Calu3 (cell line): ENCODE results near the gene KCNG2. TPM values are rescaled to one million over a fixed set of nuclear protein-coding genes. Genes with fewer than 3 reads are reported as not detected.

ENCODE experiments used
- BruUV-seq: library from RNA; stranded (reverse); fragments of 400-500 nt; replicated peaks from 2 replicates; lab custom pipeline; 2021; lab: Mats Ljungman, UMichigan
- CTCF ChIA-PET: fragments of 300-600 bp; sonication (Branson Sonifier 250); formaldehyde crosslinking; loops from one replicate; lab custom pipeline; 2022; ENCODE audit warnings: antibody characterized with exemption; lab: Charles Lee
- DNase-seq: peaks from one replicate; pipeline ENCODE4 v3.0.0; 2022
- H3K27ac Mint-ChIP-seq: one replicate; pipeline ENCODE4 v1.8.0; 2022; ENCODE audit warnings: mixed read lengths; ENCODE audit not compliant: unreplicated experiment
- H3K27me3 Mint-ChIP-seq: one replicate; pipeline ENCODE4 v1.8.0; 2022; ENCODE audit warnings: mixed read lengths; ENCODE audit not compliant: unreplicated experiment
- H3K36me3 Mint-ChIP-seq: one replicate; pipeline ENCODE4 v1.8.0; 2022; ENCODE audit warnings: mild to moderate bottlenecking, moderate library complexity, mixed read lengths; ENCODE audit not compliant: insufficient read depth, unreplicated experiment
- H3K4me1 Mint-ChIP-seq: one replicate; pipeline ENCODE4 v1.8.0; 2022; ENCODE audit warnings: mild to moderate bottlenecking, low read depth, mixed read lengths; ENCODE audit not compliant: unreplicated experiment
- H3K4me3 Mint-ChIP-seq: one replicate; pipeline ENCODE4 v1.8.0; 2022; ENCODE audit warnings: mild to moderate bottlenecking, low read depth, moderate library complexity, mixed read lengths; ENCODE audit not compliant: unreplicated experiment
- H3K9me3 Mint-ChIP-seq: one replicate; pipeline ENCODE4 v1.8.0; 2022; ENCODE audit warnings: low read depth, mixed read lengths; ENCODE audit not compliant: unreplicated experiment
- intact Hi-C: fragments of 100-400 bp; cut with micrococcal nuclease; formaldehyde crosslinking; loops from one replicate; pipeline ENCODE4 v1.10.0; 2022; ENCODE audit not compliant: unreplicated experiment
- total RNA-seq: library from RNA; stranded (reverse); gene quantifications from 2 replicates; pipeline ENCODE4 v1.2.3, GENCODE V29; 2022
- TF ChIP-seq, protein P1 (sequence below): fragments of 200-600 bp; IDR thresholded peaks from one replicate; pipeline ENCODE4 v1.8.0; 2022; ENCODE audit warnings: antibody characterized with exemption; ENCODE audit not compliant: unreplicated experiment

The KCNG2 gene
- total RNA-seq, 1 experiment from 2014 or later = not detected

DNA sequence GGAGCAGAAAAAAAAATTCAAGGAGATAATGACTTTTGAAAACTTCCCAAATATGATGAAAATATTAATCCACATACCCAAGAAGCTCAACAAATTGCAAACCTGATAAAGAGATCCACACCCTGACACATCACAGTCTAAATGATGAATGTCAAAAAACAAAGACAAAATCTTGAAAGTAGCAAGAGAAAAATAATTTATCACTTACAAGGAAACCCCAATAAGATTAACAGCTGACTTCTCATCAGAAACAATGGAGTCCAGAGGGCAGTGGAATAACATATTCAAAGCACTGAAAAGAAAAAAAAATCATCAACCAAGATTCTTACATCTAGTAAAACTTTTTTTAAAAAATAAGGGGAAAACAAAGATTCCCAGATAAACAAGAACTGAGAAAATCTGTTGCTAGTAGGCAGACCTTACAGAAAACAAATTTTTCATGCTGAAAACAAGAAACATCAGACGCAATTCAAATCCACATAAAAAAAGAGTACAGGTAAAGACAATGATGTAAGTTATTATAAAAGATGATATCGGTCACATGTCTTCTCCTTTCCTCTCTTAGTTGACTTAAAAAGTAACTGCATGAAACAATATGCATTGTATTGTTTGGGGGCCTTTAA, 132.4 kb downstream of the KCNG2 start:
- intact Hi-C loops = no loop called here
- no peaks in the 10 kb centered on the region for H3K27me3 Mint-ChIP-seq
- CTCF ChIA-PET = no interaction called here
- H3K36me3 Mint-ChIP-seq = peaks cover 9% of the 10 kb centered on the region
- H3K9me3 Mint-ChIP-seq = peaks cover 21% of the 10 kb centered on the region
- TF ChIP-seq, protein P1, sequence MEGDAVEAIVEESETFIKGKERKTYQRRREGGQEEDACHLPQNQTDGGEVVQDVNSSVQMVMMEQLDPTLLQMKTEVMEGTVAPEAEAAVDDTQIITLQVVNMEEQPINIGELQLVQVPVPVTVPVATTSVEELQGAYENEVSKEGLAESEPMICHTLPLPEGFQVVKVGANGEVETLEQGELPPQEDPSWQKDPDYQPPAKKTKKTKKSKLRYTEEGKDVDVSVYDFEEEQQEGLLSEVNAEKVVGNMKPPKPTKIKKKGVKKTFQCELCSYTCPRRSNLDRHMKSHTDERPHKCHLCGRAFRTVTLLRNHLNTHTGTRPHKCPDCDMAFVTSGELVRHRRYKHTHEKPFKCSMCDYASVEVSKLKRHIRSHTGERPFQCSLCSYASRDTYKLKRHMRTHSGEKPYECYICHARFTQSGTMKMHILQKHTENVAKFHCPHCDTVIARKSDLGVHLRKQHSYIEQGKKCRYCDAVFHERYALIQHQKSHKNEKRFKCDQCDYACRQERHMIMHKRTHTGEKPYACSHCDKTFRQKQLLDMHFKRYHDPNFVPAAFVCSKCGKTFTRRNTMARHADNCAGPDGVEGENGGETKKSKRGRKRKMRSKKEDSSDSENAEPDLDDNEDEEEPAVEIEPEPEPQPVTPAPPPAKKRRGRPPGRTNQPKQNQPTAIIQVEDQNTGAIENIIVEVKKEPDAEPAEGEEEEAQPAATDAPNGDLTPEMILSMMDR = no peak
- no peak overlapping the region for H3K4me3 Mint-ChIP-seq
- H3K27ac Mint-ChIP-seq = no peak overlapping the region
- no peaks in the 10 kb centered on the region for H3K4me1 Mint-ChIP-seq
- BruUV-seq = no TSS peak
- no peak for DNase-seq

- Mint-ChIP-seq H3K4me3 (no peak overlapping the region), H3K36me3 (peaks cover 9% of the 10 kb centered on the region), H3K27ac (no peak overlapping the region), H3K27me3 (no peaks in the 10 kb centered on the region), H3K9me3 (peaks cover 21% of the 10 kb centered on the region), H3K4me1 (no peaks in the 10 kb centered on the region)
- intact Hi-C loops = no loop called here
- BruUV-seq = no TSS peak
- CTCF ChIA-PET = no interaction called here
- TF ChIP-seq, protein P1 = no peak
- DNase-seq = no peak
These were observed 133.7 kb downstream of the KCNG2 start for GRCh38 chr18:79931475-79931874.

GRCh38 chr18:79932907-79933306, 135.2 kb downstream of the KCNG2 start:
- TF ChIP-seq, protein P1 = no peak
- BruUV-seq = no TSS peak
- no peak overlapping the region for H3K27ac Mint-ChIP-seq

DNA sequence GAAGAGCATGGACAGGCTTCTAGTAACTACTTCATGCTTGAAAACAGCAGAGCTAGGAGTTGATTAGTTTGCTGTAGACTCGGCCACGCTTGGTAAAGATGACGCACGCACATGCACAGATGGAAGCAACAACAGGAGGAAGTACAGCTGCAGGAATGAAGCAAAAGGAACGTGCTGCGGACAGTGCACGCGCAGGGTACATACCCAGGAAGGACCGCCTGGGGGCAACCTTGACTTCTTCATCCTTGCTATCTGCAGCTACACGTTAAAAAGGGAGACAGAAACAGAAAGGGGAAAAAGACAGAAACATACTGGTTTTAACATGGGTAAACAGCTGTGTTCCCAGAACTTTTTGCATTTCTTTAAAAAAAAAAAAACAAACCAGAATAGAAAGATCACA, 136.0 kb downstream of the KCNG2 start:
- no peak for DNase-seq
- H3K4me1 Mint-ChIP-seq = no peaks in the 10 kb centered on the region
- TF ChIP-seq, protein P1 = no peak
- no peak overlapping the region for H3K4me3 Mint-ChIP-seq
- H3K36me3 Mint-ChIP-seq = peaks cover 17% of the 10 kb centered on the region
- no peaks in the 10 kb centered on the region for H3K27me3 Mint-ChIP-seq
- CTCF ChIA-PET = no interaction called here
- BruUV-seq = no TSS peak
- no peak overlapping the region for H3K27ac Mint-ChIP-seq
- peaks cover 21% of the 10 kb centered on the region for H3K9me3 Mint-ChIP-seq
- intact Hi-C loops = no loop called here

More at GRCh38 chr18:79932907-79933306, 135.2 kb downstream of the KCNG2 start:
- CTCF ChIA-PET = no interaction called here
- Mint-ChIP-seq H3K36me3 (peaks cover 13% of the 10 kb centered on the region), H3K4me1 (no peaks in the 10 kb centered on the region), H3K27me3 (no peaks in the 10 kb centered on the region), H3K4me3 (no peak overlapping the region), H3K9me3 (peaks cover 21% of the 10 kb centered on the region)
- no peak for DNase-seq
- intact Hi-C loops = no loop called here
